GM21515 (cell line): ENCODE measurements around the gene SLC38A2.
A peak's percentile ranks its signal among the peaks of the same experiment; 100 is the strongest.

Experiments used
- ATAC-seq: cut with Tn5 transposase; IDR thresholded peaks from one replicate; pipeline ENCODE4 v1.9.1; 2021; ENCODE audit not compliant: unreplicated experiment

SLC38A2 gene

DNA sequence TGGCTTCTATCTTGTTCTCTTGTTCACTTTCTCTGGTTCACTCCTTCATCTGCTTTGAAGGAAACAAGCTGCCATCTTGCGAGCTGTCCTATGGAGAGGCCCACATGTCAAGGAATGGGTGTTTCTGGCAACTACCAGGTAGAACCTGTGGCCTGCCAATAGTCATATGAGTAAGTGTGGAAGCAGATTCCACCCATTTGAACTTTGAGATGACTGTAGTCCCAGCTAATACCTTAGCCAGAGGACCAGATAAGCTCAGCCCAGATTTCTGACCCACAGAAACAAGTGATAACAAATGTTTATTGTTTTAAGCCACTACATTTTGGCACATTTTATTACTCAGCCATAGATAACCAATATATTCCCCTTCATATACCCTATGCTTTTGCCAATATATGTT, 4.0 kb upstream of the SLC38A2 start:
- no peak for ATAC-seq

- no peak for ATAC-seq
Observed at GRCh38 chr12:46374711-46375110, 2.1 kb upstream of the SLC38A2 start.

DNA sequence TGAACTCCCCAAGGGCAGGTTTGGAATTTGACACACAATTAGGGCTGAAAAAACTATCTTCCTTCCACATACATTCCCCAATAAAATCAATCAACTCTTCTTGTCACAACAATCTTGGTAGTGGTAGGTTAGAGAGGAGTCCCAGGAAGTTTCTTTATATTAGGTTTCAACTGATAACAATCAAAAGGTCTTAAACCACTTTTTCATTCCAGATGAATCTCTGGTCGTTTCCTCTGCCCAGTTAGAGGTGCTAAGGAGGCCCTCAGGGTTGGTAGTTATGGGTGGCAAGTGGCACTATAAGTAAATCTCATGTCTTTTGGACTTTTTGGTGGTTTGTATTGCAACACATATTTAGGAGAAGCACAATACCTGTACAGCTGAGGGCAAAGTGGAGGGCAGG, 1.7 kb upstream of the SLC38A2 start:
- ATAC-seq, result no peak

- no peak for ATAC-seq
Observed at GRCh38 chr12:46373301-46374296, 1.0 kb upstream of the SLC38A2 start.

DNA sequence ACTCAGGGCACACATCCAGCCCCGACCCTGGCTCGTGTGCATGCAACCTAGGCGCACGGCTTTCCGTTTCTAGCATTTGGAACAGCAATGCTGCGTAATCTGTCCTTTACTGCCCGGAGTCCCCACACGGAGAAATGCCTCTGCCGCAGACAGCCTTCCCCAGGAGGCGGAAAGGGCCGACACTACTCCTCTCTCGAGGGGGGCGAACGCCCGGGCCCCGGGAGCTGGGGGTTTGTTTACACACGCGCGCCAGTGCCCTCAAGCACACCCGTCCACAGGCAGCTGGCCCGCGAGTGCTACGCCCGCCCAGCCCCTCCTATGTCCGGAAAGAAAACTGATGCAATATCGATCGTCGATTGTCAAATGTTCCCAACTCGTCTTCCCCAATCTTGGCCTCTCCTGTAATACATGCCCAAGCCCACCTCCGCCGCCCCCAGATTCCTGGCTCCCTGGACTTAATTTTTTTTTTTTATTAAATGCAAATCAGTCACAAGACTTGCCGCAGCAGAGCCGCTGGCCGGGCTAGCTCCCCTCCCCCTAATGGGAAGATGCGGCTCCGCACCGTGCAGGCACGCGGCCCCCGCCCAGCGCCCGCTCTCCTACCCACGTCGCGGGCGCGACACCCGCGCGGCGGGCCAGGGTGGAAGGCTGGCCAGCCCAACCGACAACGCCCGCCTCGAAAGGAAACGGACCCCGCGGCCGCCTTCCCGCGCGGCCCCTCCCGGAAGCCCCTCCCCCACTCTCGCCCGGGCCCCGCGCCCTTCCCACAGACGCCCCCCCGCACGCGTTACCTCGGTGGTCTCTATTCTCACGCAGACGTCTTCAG, 642 bp downstream of the SLC38A2 start:
- ATAC-seq, result peak; percentile 22

- ATAC-seq, result peak; percentile 57
Observed at GRCh38 chr12:46370792-46371717, 1.5 kb downstream of the SLC38A2 start.

DNA sequence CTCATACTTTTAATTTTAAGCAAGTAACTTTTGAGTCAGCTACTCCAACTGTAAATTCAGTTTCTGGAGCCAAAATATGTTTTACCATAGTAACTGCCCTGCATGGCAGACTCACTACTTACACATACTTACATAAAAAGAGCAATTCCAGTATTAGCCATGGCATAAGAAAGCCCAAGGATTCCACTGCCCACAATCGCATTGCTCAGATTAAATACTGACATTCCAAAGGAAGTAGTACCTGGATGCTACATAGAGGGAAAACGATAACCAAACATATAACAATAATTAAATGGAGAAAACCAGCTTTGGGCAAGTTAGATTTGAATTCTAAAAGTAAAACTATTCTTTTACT, 2.2 kb downstream of the SLC38A2 start:
- no peak for ATAC-seq

GRCh38 chr12:46369474-46370379, 2.8 kb downstream of the SLC38A2 start:
- ATAC-seq, result no peak

- no peak for ATAC-seq
Observed at GRCh38 chr12:46369095-46369473, 3.5 kb downstream of the SLC38A2 start.

GRCh38 chr12:46368684-46369083, 3.9 kb downstream of the SLC38A2 start:
- ATAC-seq, result no peak

DNA sequence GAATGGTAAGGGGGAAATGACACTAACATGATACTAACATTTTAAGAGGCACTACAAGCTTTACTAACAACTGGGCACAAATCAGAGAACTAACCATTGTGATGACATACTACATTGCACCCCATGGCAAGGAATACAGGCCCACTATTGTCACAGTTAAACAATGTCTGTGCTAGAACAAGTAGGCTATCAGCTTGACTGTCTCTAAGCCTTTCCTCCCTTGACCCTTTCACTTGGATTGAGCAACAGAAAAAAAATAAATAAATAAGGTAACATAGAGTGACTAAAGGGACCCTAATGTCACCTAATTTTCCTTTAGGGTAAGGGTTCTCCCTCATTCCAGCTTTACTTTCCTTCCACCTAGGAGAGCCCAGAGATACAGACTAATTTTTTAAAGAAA, 4.4 kb downstream of the SLC38A2 start:
- no peak for ATAC-seq

- no peak for ATAC-seq
Observed at GRCh38 chr12:46367351-46368029, 5.1 kb downstream of the SLC38A2 start.

DNA sequence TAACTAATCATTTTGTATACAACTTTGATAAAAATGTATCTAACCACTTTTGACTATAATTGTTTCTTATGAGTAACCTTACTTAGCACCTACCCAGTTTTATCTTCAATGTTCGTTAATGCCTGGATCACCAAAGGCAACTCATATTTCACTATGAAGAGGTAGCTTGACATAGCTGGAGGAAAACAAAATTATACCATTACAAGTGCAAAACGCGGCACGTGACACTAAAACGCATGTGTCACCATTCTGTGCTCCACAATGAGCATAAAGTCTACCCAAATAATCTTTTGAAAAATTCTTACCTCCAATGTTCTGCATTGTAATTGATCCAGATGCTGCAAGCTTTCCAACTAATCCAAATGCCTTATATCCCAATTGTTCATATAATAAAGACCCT, 5.8 kb downstream of the SLC38A2 start:
- no peak for ATAC-seq

- ATAC-seq, result no peak
Observed at GRCh38 chr12:46365951-46366379, 6.6 kb downstream of the SLC38A2 start.

DNA sequence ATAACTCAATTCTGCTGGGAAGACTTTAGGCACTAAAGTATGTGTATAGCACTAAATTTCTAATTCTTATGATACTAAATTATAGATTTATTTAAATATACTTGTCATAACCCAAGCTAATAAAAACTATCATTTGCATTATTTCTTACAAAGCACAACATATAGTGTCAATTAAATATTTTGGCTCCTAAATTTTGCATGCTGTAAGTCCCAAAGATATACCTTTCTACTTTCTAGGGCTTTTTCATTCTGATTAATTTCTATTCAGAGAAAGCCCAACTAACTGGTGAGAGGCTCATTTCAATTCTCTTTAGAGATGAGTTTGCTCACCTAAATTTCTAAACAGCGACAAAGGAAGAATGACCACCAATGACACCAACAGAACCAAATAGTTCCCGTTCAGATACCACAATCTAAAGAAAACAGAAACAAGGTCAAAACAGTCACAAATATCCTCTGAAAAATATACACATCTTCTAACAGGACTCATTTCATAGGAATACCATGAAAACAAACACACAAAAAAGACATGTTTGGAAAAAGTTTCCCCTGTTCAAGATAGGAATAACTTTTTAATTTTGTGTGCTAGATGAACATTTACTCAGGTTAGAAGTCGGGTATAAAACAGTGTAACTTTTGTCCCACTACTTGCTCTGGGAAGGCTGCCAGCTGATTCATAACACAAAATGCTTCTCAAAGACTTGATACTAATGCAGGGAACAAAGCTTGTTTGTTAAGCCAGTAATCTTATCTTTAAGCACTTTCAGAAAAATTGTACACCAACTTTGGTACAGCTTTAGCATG, 7.6 kb downstream of the SLC38A2 start:
- no peak for ATAC-seq

DNA sequence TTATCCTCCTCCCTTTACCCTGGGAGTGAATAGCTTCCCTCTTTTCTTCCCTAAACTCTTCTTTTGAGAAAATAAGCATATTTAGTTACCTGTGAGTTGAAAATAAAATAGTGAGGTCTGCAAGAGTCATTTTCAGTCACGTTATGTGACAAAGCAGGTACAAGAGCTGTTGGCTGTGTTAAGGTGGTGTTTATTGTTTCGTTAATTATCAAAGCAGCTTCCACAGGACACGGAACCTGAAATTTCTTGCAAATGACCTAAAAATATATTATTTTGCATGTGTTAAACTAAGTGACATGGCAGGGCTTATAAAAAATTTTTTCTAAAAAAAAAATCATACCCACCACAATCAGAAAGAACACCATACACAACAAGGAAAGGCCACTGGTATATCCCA, 8.3 kb downstream of the SLC38A2 start:
- ATAC-seq, result no peak

GRCh38 chr12:46363582-46364299, 8.8 kb downstream of the SLC38A2 start:
- no peak for ATAC-seq
